Panc1 (cell line): Measurements from ENCODE around the gene GALNT1.

Source experiments
- POLR2AphosphoS5 ChIP-seq: IDR thresholded peaks from 2 replicates; pipeline ENCODE4 v1.6.1; 2012; ENCODE audit warnings: mild to moderate bottlenecking, low read depth, low read length, moderate library complexity
- TF ChIP-seq, protein P1 (sequence below): fragments of 450-650 bp; IDR thresholded peaks from 2 replicates; pipeline ENCODE4 v1.5.1; 2017; ENCODE audit warnings: mild to moderate bottlenecking

DNA sequence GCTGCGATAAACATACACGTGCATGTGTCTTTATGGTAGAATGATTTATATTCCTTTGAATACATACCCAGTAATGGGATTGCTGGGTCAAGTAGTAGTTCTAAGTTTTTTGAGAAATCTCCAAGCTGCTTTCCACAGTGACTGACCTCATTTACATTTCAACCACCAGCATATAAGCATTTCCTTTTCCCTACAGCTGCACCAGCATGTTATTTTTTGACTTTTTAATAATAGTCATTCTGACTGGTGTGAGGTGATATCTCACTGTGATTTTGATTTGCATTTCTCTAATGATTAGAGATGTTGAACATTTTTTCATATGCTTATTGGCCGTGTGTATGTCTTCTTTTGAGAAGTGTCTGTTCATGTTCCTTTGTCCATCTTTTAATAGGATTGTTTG lies 22.8 kb downstream of the GALNT1 start:
- TF ChIP-seq, protein P1, sequence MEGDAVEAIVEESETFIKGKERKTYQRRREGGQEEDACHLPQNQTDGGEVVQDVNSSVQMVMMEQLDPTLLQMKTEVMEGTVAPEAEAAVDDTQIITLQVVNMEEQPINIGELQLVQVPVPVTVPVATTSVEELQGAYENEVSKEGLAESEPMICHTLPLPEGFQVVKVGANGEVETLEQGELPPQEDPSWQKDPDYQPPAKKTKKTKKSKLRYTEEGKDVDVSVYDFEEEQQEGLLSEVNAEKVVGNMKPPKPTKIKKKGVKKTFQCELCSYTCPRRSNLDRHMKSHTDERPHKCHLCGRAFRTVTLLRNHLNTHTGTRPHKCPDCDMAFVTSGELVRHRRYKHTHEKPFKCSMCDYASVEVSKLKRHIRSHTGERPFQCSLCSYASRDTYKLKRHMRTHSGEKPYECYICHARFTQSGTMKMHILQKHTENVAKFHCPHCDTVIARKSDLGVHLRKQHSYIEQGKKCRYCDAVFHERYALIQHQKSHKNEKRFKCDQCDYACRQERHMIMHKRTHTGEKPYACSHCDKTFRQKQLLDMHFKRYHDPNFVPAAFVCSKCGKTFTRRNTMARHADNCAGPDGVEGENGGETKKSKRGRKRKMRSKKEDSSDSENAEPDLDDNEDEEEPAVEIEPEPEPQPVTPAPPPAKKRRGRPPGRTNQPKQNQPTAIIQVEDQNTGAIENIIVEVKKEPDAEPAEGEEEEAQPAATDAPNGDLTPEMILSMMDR, result no peak
- no peak for TF ChIP-seq POLR2AphosphoS5
